Endothelial cell of umbilical vein (primary cell): Measurements from ENCODE around the gene NSFL1C. TPM values are rescaled to one million over a fixed set of nuclear protein-coding genes. Genes with fewer than 3 reads are reported as not detected.

Source experiments
- BruUV-seq: library from RNA; stranded (reverse); fragments of 400-500 nt; replicated peaks from 2 replicates; lab custom pipeline; 2021; lab: Mats Ljungman, UMichigan
- CTCF ChIA-PET: fragments of 300-600, 350-600 bp; sonication (Branson Sonifier 250); formaldehyde crosslinking; loops from one replicate; lab custom pipeline; 2021; ENCODE audit warnings: antibody characterized with exemption, inconsistent platforms; lab: Charles Lee
- POLR2A ChIA-PET: fragments of 300-600, 350-600 bp; sonication (Branson Sonifier 250); formaldehyde crosslinking; loops from one replicate; lab custom pipeline; 2021; ENCODE audit warnings: antibody characterized with exemption, inconsistent platforms; lab: Charles Lee
- DNase-seq: peaks from one replicate; pipeline ENCODE4 v3.0.0-alpha.2; 2011; ENCODE audit warnings: low read depth, low spot score
- FAIRE-seq: peaks from 2 replicates; lab custom pipeline; 2011; peaks lifted over from hg19 to GRCh38; lab: Jason Lieb, UNC
- H2AFZ ChIP-seq: 2 replicates; pipeline ENCODE4 v1.6.0; 2012; ENCODE audit warnings: low read depth, low read length, control low read depth, inconsistent platforms
- H3K27ac ChIP-seq: 2 replicates; pipeline ENCODE4 v1.5.1; 2011; ENCODE audit warnings: low read depth, mild to moderate bottlenecking, control low read depth, low read length, moderate library complexity; ENCODE audit not compliant: insufficient read depth
- H3K27me3 ChIP-seq, 2 experiments: 2 replicates each; pipeline versions ENCODE4 v1.6.0 to v1.6.1; 2011; ENCODE audit warnings: low read length in 2 of 2, mixed read lengths in 1 of 2; ENCODE audit not compliant: control insufficient read depth in 2 of 2, insufficient read depth in 2 of 2
- H3K36me3 ChIP-seq, 2 experiments: 2 replicates in 1 of 2; 3 replicates in 1 of 2; pipeline ENCODE4 v1.5.1; 2011; ENCODE audit warnings: low read length in 2 of 2, mild to moderate bottlenecking in 1 of 2, moderate library complexity in 1 of 2; ENCODE audit not compliant: control insufficient read depth in 2 of 2, insufficient read depth in 2 of 2; ENCODE audit errors: extremely low read depth in 1 of 2
- H3K4me1 ChIP-seq: 3 replicates; pipeline ENCODE4 v1.5.1; 2011; ENCODE audit warnings: mild to moderate bottlenecking, low read length; ENCODE audit not compliant: control insufficient read depth, insufficient read depth; ENCODE audit errors: extremely low read depth
- H3K4me2 ChIP-seq: 2 replicates; pipeline ENCODE4 v1.6.1; 2011; ENCODE audit warnings: low read length, control low read depth, mixed read lengths; ENCODE audit not compliant: insufficient read depth
- H3K4me3 ChIP-seq, 3 experiments: fragments of 200-600 bp in 1 of 3; sonication (generic), shearing (Covaris generic) in 1 of 3; replicated peaks in 1 of 3; 2 replicates each; pipeline ENCODE4 v1.5.1; 2011 to 2016; ENCODE audit warnings: control low read depth in 3 of 3, low read length in 3 of 3, mild to moderate bottlenecking in 2 of 3, inconsistent platforms in 1 of 3, low read depth in 1 of 3, moderate library complexity in 1 of 3; ENCODE audit not compliant: insufficient read depth in 1 of 3
- H3K79me2 ChIP-seq: 2 replicates; pipeline ENCODE4 v1.6.0; 2012; ENCODE audit warnings: low read length, inconsistent platforms; ENCODE audit not compliant: control insufficient read depth, insufficient read depth
- H3K9ac ChIP-seq: replicated peaks from 2 replicates; pipeline ENCODE3; 2011; ENCODE audit warnings: low read length, control low read depth; ENCODE audit not compliant: insufficient read depth; ENCODE audit errors: extremely low read depth
- H3K9me1 ChIP-seq: replicated peaks from 3 replicates; pipeline ENCODE4 v1.6.0; 2011; ENCODE audit warnings: mild to moderate bottlenecking, low read length; ENCODE audit not compliant: control insufficient read depth, insufficient read depth; ENCODE audit errors: extremely low read depth
- H3K9me3 ChIP-seq: replicated peaks from 2 replicates; pipeline ENCODE4 v1.5.1; 2012; ENCODE audit warnings: low read length, inconsistent platforms; ENCODE audit not compliant: control insufficient read depth, insufficient read depth
- H4K20me1 ChIP-seq: replicated peaks from 2 replicates; pipeline ENCODE3; 2011; ENCODE audit warnings: mild to moderate bottlenecking, low read length; ENCODE audit not compliant: control insufficient read depth, insufficient read depth; ENCODE audit errors: extremely low read depth
- EZH2 ChIP-seq: IDR thresholded peaks from 2 replicates; pipeline ENCODE4 v1.6.1; 2012; ENCODE audit warnings: borderline replicate concordance, low read depth, mild to moderate bottlenecking, moderate library complexity, low read length, inconsistent platforms; ENCODE audit not compliant: severe bottlenecking
- FOS ChIP-seq: IDR thresholded peaks from 2 replicates; pipeline ENCODE4 v1.6.1; 2011; ENCODE audit warnings: mild to moderate bottlenecking, low read length, moderate library complexity, borderline replicate concordance; ENCODE audit not compliant: insufficient read depth
- GATA2 ChIP-seq: IDR thresholded peaks from 2 replicates; pipeline ENCODE4 v1.7.0; 2011; ENCODE audit warnings: low read depth, mild to moderate bottlenecking, moderate library complexity, mixed read lengths, low read length; ENCODE audit not compliant: insufficient read length, insufficient read depth
- JUN ChIP-seq: IDR thresholded peaks from 2 replicates; pipeline ENCODE4 v1.6.1; 2011; ENCODE audit warnings: borderline replicate concordance, low read depth; ENCODE audit not compliant: insufficient read length, insufficient read depth
- MYC ChIP-seq: IDR thresholded peaks from one replicate; pipeline ENCODE4 v1.6.1; 2011; ENCODE audit warnings: mild to moderate bottlenecking, low read depth, low read length
- POLR2A ChIP-seq: IDR thresholded peaks from 2 replicates; pipeline ENCODE4 v1.6.1; 2012; ENCODE audit warnings: low read depth, mild to moderate bottlenecking, control low read depth, low read length
- POLR2AphosphoS5 ChIP-seq: IDR thresholded peaks from 2 replicates; pipeline ENCODE4 v1.6.1; 2012; ENCODE audit warnings: low read depth, mild to moderate bottlenecking, control low read depth, low read length, moderate library complexity; ENCODE audit not compliant: insufficient read depth
- dilution Hi-C: fragments of 300-500 bp; cut with MboI; formaldehyde crosslinking; loops from one replicate; pipeline ENCODE4 v1.15.0; 2019; ENCODE audit warnings: low sequenced_read_pairs; ENCODE audit not compliant: extremely low pct_ligation_motif_present
- intact Hi-C: fragments of 100-400 bp; cut with micrococcal nuclease; formaldehyde crosslinking; loops from one replicate; pipeline ENCODE4 v1.10.0; 2022
- polyA plus RNA-seq, 4 experiments: library from polyadenylated mRNA; depleted of rRNA in 3 of 4; stranded (reverse) in 3 of 4; unstranded in 1 of 4; fragments of >200 nt; gene quantifications; 2 replicates each; pipeline versions ENCODE4 v1.2.1 to v1.2.3, GENCODE V29; 2011 to 2012; ENCODE audit warnings: missing spikeins in 1 of 4
- total RNA-seq: library from RNA; stranded (reverse); gene quantifications from 2 replicates; pipeline ENCODE4 v1.2.3, GENCODE V29; 2021
- TF ChIP-seq, protein P1 (sequence below): IDR thresholded peaks from 2 replicates; pipeline ENCODE4 v1.6.1; 2011; ENCODE audit not compliant: insufficient read depth, insufficient read length
- TF ChIP-seq, protein P2 (sequence below), 2 donors: IDR thresholded peaks; 1 replicate in 1 of 2; 2 replicates in 1 of 2; pipeline ENCODE4 v1.5.1; 2011; ENCODE audit warnings: low read length in 2 of 2, mild to moderate bottlenecking in 2 of 2, moderate library complexity in 2 of 2, control low read depth in 1 of 2, inconsistent platforms in 1 of 2, low read depth in 1 of 2; ENCODE audit not compliant: insufficient read depth in 1 of 2; ENCODE audit errors: extremely low read depth in 1 of 2

Gene NSFL1C
- total and polyA plus RNA-seq, 2 donors (not counting 3 experiments of a cell fraction or from before 2014, with no cell fraction given): 27.3 to 95.7 TPM

DNA sequence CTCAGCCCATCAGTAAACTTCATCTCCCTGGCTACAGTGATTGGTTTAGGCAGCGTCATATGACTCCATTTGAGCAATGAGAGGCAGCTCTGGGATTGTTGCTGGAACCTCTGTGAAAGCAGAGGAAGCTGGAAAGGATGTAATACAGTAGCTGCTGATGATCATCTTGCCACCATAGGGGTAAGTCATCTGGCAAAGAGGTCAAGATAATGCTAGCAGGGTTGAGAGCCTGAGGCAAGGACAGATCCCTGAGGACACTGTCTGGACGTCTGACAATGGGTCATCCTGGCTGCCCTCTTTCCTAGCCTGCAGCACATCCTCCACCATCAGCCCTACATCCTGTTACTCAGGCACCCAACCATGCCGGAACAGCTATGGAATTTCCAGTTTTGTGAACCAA lies 48.3 kb downstream of the NSFL1C start:
- FAIRE-seq (peak; percentile 85), DNase-seq (peak; percentile 65)
- H3K4me2 ChIP-seq: peak overlapping the region; percentile 37
- peak overlapping the region; percentile 42 for H3K27ac ChIP-seq
- H3K9me3 ChIP-seq: peaks cover 3% of the 10 kb centered on the region
- peak overlapping the region; percentile 61 for H2AFZ ChIP-seq
- H3K4me3 ChIP-seq: no peak overlapping the region
- H3K9ac ChIP-seq: no peak overlapping the region
- peaks cover 31% of the 10 kb centered on the region for H3K4me1 ChIP-seq
- ChIA-PET POLR2A (interaction anchor here (0.7 kb wide), 1 partner anchor 29 kb away, joined by 3 read pairs; no protein-coding TSS in a partner anchor), CTCF (interaction anchor here (0.8 to 0.9 kb wide), 6 partner anchors 9 to 25 kb away, joined by 3 to 6 read pairs (median 4); partner anchors contain the start of gene FKBP1A)
- dilution Hi-C loops (no loop called here), intact Hi-C loops (loop anchor here (1.0 kb wide), 1 partner anchor 16 kb away; no protein-coding TSS in a partner anchor)
- H3K36me3 ChIP-seq: no peaks in the 10 kb centered on the region
- no peaks in the 10 kb centered on the region for H3K79me2 ChIP-seq
- H3K9me1 ChIP-seq: no peaks in the 10 kb centered on the region
- TF ChIP-seq POLR2A: no peak
- peak; percentile 42 for TF ChIP-seq FOS
- TF ChIP-seq MYC: no peak
- no peak for TF ChIP-seq JUN
- peak; percentile 68 for TF ChIP-seq POLR2AphosphoS5
- H3K27me3 ChIP-seq: no peaks in the 10 kb centered on the region
- BruUV-seq: no TSS peak
- H4K20me1 ChIP-seq: no peaks in the 10 kb centered on the region

DNA sequence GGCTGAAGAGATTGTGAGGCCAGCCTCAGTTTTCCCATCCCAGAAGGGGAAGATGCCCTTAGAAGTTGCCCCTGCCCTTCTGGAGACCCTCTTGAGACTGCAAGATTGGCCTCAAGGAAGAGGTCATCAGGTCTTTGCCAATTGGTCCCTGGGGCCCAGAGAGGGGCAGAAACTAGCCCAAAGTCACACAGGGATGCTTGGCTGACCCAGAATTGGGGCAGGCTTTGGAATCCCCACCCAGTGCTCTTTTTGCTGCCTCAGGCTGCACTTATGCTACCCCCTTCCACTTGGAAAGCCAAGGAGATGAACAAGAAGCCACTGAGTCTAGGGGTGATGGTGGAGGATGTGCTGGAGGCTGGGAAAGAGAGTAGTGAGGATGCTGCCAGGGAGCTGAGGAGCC lies 48.9 kb downstream of the NSFL1C start:
- Histone ChIP-seq H3K27ac (peak overlapping the region; percentile 42), H3K4me2 (no peak overlapping the region), H2AFZ (no peak overlapping the region), H3K9me3 (peaks cover 3% of the 10 kb centered on the region), H4K20me1 (no peaks in the 10 kb centered on the region), H3K36me3 (no peaks in the 10 kb centered on the region), H3K27me3 (no peaks in the 10 kb centered on the region), H3K4me3 (no peak overlapping the region), H3K79me2 (no peaks in the 10 kb centered on the region), H3K9ac (no peak overlapping the region), H3K4me1 (peaks cover 31% of the 10 kb centered on the region), H3K9me1 (no peaks in the 10 kb centered on the region)
- dilution Hi-C loops (no loop called here), intact Hi-C loops (loop anchor here (1.0 kb wide), 1 partner anchor 17 kb away; no protein-coding TSS in a partner anchor)
- DNase-seq (no peak), FAIRE-seq (no peak)
- ChIA-PET CTCF (interaction anchor here (0.8 to 0.9 kb wide), 5 partner anchors 9 to 24 kb away, joined by 3 to 6 read pairs (median 3); partner anchors contain the start of gene FKBP1A), POLR2A (no interaction called here)
- BruUV-seq: no TSS peak
- TF ChIP-seq, protein P1, sequence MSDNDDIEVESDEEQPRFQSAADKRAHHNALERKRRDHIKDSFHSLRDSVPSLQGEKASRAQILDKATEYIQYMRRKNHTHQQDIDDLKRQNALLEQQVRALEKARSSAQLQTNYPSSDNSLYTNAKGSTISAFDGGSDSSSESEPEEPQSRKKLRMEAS: no peak
- no peak for TF ChIP-seq POLR2AphosphoS5
- no peak for TF ChIP-seq MYC
- no peak for TF ChIP-seq JUN
- TF ChIP-seq, protein P2, sequence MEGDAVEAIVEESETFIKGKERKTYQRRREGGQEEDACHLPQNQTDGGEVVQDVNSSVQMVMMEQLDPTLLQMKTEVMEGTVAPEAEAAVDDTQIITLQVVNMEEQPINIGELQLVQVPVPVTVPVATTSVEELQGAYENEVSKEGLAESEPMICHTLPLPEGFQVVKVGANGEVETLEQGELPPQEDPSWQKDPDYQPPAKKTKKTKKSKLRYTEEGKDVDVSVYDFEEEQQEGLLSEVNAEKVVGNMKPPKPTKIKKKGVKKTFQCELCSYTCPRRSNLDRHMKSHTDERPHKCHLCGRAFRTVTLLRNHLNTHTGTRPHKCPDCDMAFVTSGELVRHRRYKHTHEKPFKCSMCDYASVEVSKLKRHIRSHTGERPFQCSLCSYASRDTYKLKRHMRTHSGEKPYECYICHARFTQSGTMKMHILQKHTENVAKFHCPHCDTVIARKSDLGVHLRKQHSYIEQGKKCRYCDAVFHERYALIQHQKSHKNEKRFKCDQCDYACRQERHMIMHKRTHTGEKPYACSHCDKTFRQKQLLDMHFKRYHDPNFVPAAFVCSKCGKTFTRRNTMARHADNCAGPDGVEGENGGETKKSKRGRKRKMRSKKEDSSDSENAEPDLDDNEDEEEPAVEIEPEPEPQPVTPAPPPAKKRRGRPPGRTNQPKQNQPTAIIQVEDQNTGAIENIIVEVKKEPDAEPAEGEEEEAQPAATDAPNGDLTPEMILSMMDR (IDR thresholded peaks at IDR 0.05; ENCODE audit: extremely low read depth in 1 of 2, insufficient read depth in 1 of 2, low read depth in 1 of 2, low read length in 2 of 2): no peak
- TF ChIP-seq POLR2A: no peak
- TF ChIP-seq EZH2: no peak
- no peak for TF ChIP-seq FOS
- TF ChIP-seq GATA2: no peak
